Measurements from ENCODE around the gene EPB41L1.

The EPB41L1 gene

DNA sequence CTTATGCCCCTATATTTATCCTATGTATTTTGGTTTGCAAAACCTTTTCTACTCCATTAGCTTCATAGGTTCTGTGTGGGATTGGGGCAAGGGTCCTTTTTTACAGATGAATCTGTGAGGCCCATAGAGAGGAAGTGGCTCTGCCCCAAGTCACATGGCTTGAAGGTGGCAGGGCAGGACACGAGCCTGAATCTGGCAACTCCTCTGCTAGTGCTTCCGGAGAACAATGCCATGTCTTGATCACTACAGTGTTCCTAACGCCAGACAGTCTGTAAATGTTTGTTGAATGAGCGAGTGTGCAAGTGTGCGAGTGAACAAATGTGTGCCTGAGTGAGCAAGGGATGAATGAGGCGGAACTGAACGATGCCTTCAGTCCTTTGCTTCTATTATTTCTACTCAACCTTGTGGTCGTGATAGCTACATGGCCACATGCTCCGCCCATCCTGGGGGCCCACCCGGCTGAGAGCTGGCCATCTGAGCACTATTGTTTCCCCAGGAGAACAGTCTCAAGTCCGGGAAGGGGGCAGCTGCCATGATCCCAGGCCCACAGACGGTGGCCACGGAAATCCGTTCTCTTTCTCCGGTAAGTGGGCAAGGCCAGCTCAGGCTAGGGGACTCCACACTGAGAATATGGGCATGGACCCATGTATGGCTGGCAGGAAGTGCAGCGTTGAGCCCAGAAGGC, 64.0 kb downstream of the EPB41L1 start:
- Histone ChIP-seq H3K9me3 (ENCODE audit: severe bottlenecking) (no peaks in the 10 kb centered on the region), H3K27me3 (ENCODE audit: insufficient read depth, poor library complexity, severe bottlenecking) (no peaks in the 10 kb centered on the region), H3K4me3 (ENCODE audit: severe bottlenecking) (no peak overlapping the region), H3K27ac (ENCODE audit: poor library complexity, severe bottlenecking) (no peak overlapping the region), H3K4me1 (ENCODE audit: insufficient read depth, poor library complexity, severe bottlenecking) (no peaks in the 10 kb centered on the region), H3K36me3 (ENCODE audit: low read depth) (no peaks in the 10 kb centered on the region)
- ATAC-seq (ENCODE audit: low read depth), result no peak
- TF ChIP-seq, protein P1, sequence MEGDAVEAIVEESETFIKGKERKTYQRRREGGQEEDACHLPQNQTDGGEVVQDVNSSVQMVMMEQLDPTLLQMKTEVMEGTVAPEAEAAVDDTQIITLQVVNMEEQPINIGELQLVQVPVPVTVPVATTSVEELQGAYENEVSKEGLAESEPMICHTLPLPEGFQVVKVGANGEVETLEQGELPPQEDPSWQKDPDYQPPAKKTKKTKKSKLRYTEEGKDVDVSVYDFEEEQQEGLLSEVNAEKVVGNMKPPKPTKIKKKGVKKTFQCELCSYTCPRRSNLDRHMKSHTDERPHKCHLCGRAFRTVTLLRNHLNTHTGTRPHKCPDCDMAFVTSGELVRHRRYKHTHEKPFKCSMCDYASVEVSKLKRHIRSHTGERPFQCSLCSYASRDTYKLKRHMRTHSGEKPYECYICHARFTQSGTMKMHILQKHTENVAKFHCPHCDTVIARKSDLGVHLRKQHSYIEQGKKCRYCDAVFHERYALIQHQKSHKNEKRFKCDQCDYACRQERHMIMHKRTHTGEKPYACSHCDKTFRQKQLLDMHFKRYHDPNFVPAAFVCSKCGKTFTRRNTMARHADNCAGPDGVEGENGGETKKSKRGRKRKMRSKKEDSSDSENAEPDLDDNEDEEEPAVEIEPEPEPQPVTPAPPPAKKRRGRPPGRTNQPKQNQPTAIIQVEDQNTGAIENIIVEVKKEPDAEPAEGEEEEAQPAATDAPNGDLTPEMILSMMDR (IDR thresholded peaks at IDR 0.05; ENCODE audit: poor library complexity, severe bottlenecking), result no peak
- peak; percentile 76 for DNase-seq (ENCODE audit: low spot score)

GRCh38 chr20:36219671-36220220, 65.2 kb downstream of the EPB41L1 start:
- DNase-seq (ENCODE audit: low spot score) (peak; percentile 73), ATAC-seq (ENCODE audit: low read depth) (no peak)
- no peaks in the 10 kb centered on the region for H3K4me1 ChIP-seq (ENCODE audit: insufficient read depth, poor library complexity, severe bottlenecking)
- no peak overlapping the region for H3K4me3 ChIP-seq (ENCODE audit: severe bottlenecking)
- H3K9me3 ChIP-seq (ENCODE audit: severe bottlenecking), result no peaks in the 10 kb centered on the region
- TF ChIP-seq, protein P1 (IDR thresholded peaks at IDR 0.05; ENCODE audit: poor library complexity, severe bottlenecking), result no peak
- H3K27me3 ChIP-seq (ENCODE audit: insufficient read depth, poor library complexity, severe bottlenecking), result no peaks in the 10 kb centered on the region
- H3K27ac ChIP-seq (ENCODE audit: poor library complexity, severe bottlenecking), result no peak overlapping the region
- no peaks in the 10 kb centered on the region for H3K36me3 ChIP-seq (ENCODE audit: low read depth)

DNA sequence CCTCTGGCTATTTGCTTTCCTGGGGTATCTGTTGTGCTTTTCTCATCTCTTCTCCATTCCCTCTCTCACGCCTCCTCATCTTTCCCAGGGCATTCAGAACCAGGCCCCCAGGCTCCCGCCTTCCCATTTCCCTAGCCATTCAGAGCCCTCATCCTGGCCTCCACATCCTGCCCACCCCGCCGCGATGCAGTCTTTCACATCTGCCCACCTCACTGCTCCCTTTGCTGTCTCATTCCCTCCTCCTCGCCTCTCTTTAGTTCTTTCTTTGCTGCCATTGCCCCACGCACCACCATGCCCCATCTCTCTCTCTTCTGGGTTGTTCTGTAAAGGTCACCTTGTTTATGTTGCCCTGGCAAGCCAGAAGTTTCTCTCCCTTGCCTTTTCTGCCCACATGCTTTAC, 71.1 kb downstream of the EPB41L1 start:
- Histone ChIP-seq H3K27me3 (ENCODE audit: insufficient read depth, poor library complexity, severe bottlenecking) (no peaks in the 10 kb centered on the region), H3K4me1 (ENCODE audit: insufficient read depth, poor library complexity, severe bottlenecking) (no peaks in the 10 kb centered on the region), H3K9me3 (ENCODE audit: severe bottlenecking) (no peaks in the 10 kb centered on the region), H3K36me3 (ENCODE audit: low read depth) (no peaks in the 10 kb centered on the region), H3K4me3 (ENCODE audit: severe bottlenecking) (no peak overlapping the region), H3K27ac (ENCODE audit: poor library complexity, severe bottlenecking) (no peak overlapping the region)
- ATAC-seq (ENCODE audit: low read depth) (no peak), DNase-seq (ENCODE audit: low spot score) (no peak)
- TF ChIP-seq, protein P1 (IDR thresholded peaks at IDR 0.05; ENCODE audit: poor library complexity, severe bottlenecking), result no peak

DNA sequence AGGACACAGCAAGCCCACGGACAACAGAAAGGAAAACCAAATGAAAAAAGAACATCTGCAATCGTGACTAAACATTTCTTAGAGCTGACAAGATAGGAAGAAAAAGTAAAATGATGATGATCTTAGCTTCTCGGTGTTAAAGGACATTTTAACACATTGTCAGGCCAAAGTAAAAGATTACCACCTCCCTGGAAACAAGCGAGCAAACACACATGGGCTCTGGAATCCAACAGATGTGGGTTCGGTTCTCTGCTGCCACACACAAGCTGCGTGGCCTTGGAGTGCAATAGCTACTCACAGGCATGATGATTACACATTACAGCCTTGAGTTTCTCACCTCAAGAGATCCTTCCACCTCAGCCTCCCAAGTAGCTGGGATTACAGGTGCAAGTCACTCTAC, 74.2 kb downstream of the EPB41L1 start:
- Histone ChIP-seq H3K27me3 (ENCODE audit: insufficient read depth, poor library complexity, severe bottlenecking) (no peaks in the 10 kb centered on the region), H3K4me3 (ENCODE audit: severe bottlenecking) (no peak overlapping the region), H3K36me3 (ENCODE audit: low read depth) (no peaks in the 10 kb centered on the region), H3K27ac (ENCODE audit: poor library complexity, severe bottlenecking) (no peak overlapping the region), H3K9me3 (ENCODE audit: severe bottlenecking) (no peaks in the 10 kb centered on the region), H3K4me1 (ENCODE audit: insufficient read depth, poor library complexity, severe bottlenecking) (no peaks in the 10 kb centered on the region)
- TF ChIP-seq, protein P1 (IDR thresholded peaks at IDR 0.05; ENCODE audit: poor library complexity, severe bottlenecking), result no peak
- ATAC-seq (ENCODE audit: low read depth), result no peak
- no peak for DNase-seq (ENCODE audit: low spot score)

DNA sequence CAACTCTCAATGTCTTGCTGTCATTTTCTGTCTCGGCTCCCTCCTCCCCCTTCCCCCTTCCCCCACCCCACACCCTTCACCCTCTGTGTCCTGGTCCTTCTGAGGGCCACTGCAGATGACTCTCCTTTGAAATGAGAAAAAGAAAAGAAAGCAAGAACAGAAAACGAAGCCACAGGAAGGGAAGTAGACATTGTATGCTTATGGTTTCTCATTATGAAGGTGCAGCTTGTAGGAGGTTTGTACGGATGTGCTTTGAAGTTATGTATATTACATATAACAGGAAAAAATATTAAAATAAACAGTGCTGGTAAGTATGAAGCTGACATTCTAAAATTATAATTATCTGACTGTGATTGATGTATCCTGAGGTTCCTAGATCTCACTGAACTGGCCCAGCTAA, 75.5 kb downstream of the EPB41L1 start:
- no peaks in the 10 kb centered on the region for H3K4me1 ChIP-seq (ENCODE audit: insufficient read depth, poor library complexity, severe bottlenecking)
- H3K36me3 ChIP-seq (ENCODE audit: low read depth), result no peaks in the 10 kb centered on the region
- no peak overlapping the region for H3K27ac ChIP-seq (ENCODE audit: poor library complexity, severe bottlenecking)
- no peak for DNase-seq (ENCODE audit: low spot score)
- no peak for ATAC-seq (ENCODE audit: low read depth)
- TF ChIP-seq, protein P1 (IDR thresholded peaks at IDR 0.05; ENCODE audit: poor library complexity, severe bottlenecking), result no peak
- H3K4me3 ChIP-seq (ENCODE audit: severe bottlenecking), result no peak overlapping the region
- no peaks in the 10 kb centered on the region for H3K9me3 ChIP-seq (ENCODE audit: severe bottlenecking)
- H3K27me3 ChIP-seq (ENCODE audit: insufficient read depth, poor library complexity, severe bottlenecking), result no peaks in the 10 kb centered on the region
